Skeletal muscle cell (primary cell): ENCODE data around the gene LAMTOR4.
A peak's percentile ranks its signal among the peaks of the same experiment; 100 is the strongest.
"Not testable (repeated sequence)": the region's sequence is repeated elsewhere in the genome, so short reads cannot be mapped to it uniquely, and the experiment has no call there.

ENCODE experiments used
- DNase-seq: peaks from one replicate; pipeline ENCODE4 v3.0.0-alpha.2; 2010; ENCODE audit warnings: low read depth
- H3K4me3 ChIP-seq: 2 replicates; pipeline ENCODE4 v1.5.1; 2011; ENCODE audit warnings: low read depth, mild to moderate bottlenecking, control low read depth, low read length, moderate library complexity

Gene LAMTOR4

GRCh38 chr7:100120733-100121036, 28.0 kb upstream of the LAMTOR4 start:
- peak overlapping the region; percentile 96 for H3K4me3 ChIP-seq
- no peak for DNase-seq

GRCh38 chr7:100122067-100122466, 26.7 kb upstream of the LAMTOR4 start:
- no peak overlapping the region for H3K4me3 ChIP-seq
- no peak for DNase-seq

- no peak overlapping the region for H3K4me3 ChIP-seq
- no peak for DNase-seq
These were observed 26.1 kb upstream of the LAMTOR4 start for GRCh38 chr7:100122568-100122967.

GRCh38 chr7:100124301-100125230, 24.2 kb upstream of the LAMTOR4 start:
- no peak overlapping the region for H3K4me3 ChIP-seq
- no peak for DNase-seq

- DNase-seq = no peak
These were observed 22.3 kb upstream of the LAMTOR4 start for GRCh38 chr7:100126239-100126930.

GRCh38 chr7:100126931-100127865, 21.5 kb upstream of the LAMTOR4 start, which contains the start of gene MBLAC1:
TSS of gene MBLAC1 (plus strand) at chr7:100126967. CDS start at chr7:100127396, 429 bp downstream.
- peak within 1 kb of the TSS; percentile 90 for H3K4me3 ChIP-seq
- peak; percentile 81 for DNase-seq

More at GRCh38 chr7:100126239-100126930, 22.3 kb upstream of the LAMTOR4 start:
- H3K4me3 ChIP-seq = peak overlapping the region; percentile 90

- no peak for DNase-seq
- H3K4me3 ChIP-seq = peak overlapping the region; percentile 90
These were observed 20.7 kb upstream of the LAMTOR4 start for GRCh38 chr7:100127866-100128636.

- DNase-seq = no peak
These were observed 20.1 kb upstream of the LAMTOR4 start for GRCh38 chr7:100128637-100128963.

GRCh38 chr7:100130220-100130607, 18.5 kb upstream of the LAMTOR4 start:
- not testable (repeated sequence) for DNase-seq, H3K4me3 ChIP-seq

More at GRCh38 chr7:100128637-100128963, 20.1 kb upstream of the LAMTOR4 start:
- no peak overlapping the region for H3K4me3 ChIP-seq

- H3K4me3 ChIP-seq = no peak overlapping the region
- no peak for DNase-seq
These were observed 17.9 kb upstream of the LAMTOR4 start for GRCh38 chr7:100130608-100131453.

- no peak overlapping the region for H3K4me3 ChIP-seq
- DNase-seq = no peak
These were observed 16.6 kb upstream of the LAMTOR4 start for GRCh38 chr7:100132126-100132525.

GRCh38 chr7:100132697-100133151, 16.0 kb upstream of the LAMTOR4 start:
- no peak for DNase-seq
- H3K4me3 ChIP-seq = no peak overlapping the region

GRCh38 chr7:100137851-100138760, 10.6 kb upstream of the LAMTOR4 start:
- DNase-seq = no peak
- H3K4me3 ChIP-seq = no peak overlapping the region

GRCh38 chr7:100141555-100141949, 7.2 kb upstream of the LAMTOR4 start:
- no peak for DNase-seq
- H3K4me3 ChIP-seq = no peak overlapping the region

GRCh38 chr7:100142461-100142860, 6.3 kb upstream of the LAMTOR4 start:
- no peak overlapping the region for H3K4me3 ChIP-seq
- DNase-seq = no peak

- DNase-seq, H3K4me3 ChIP-seq: not testable (repeated sequence)
These were observed 2.4 kb upstream of the LAMTOR4 start for GRCh38 chr7:100146350-100146749.

GRCh38 chr7:100147278-100147677, 1.4 kb upstream of the LAMTOR4 start:
- no peak for DNase-seq
- no peak overlapping the region for H3K4me3 ChIP-seq
